OCI-LY7 (cell line): Measurements from ENCODE around the gene HRCT1. TPM values are rescaled to one million over a fixed set of nuclear protein-coding genes. Genes with fewer than 3 reads are reported as not detected.
"Not testable (repeated sequence)": the region's sequence is repeated elsewhere in the genome, so short reads cannot be mapped to it uniquely, and the experiment has no call there.

Experiments used
- BruUV-seq: library from RNA; stranded (reverse); fragments of 400-500 nt; replicated peaks from 2 replicates; lab custom pipeline; 2021; lab: Mats Ljungman, UMichigan
- CTCF ChIA-PET: fragments of 300-600 bp; sonication (Branson Sonifier 250); formaldehyde crosslinking; loops from one replicate; lab custom pipeline; 2022; ENCODE audit warnings: antibody characterized with exemption; ENCODE audit not compliant: unreplicated experiment; lab: Charles Lee
- POLR2A ChIA-PET: fragments of 300-600 bp; sonication (Branson Sonifier 250); formaldehyde crosslinking; loops from one replicate; lab custom pipeline; 2022; ENCODE audit warnings: antibody characterized with exemption; lab: Charles Lee
- DNase-seq: peaks from one replicate; pipeline ENCODE4 v3.0.0-alpha.2; 2015; ENCODE audit warnings: low spot score
- H2AFZ ChIP-seq: fragments of 200-600 bp; sonication (generic), shearing (Covaris generic); 2 replicates; pipeline ENCODE4 v1.6.1; 2014; ENCODE audit warnings: mild to moderate bottlenecking, antibody characterized with exemption, low read length, moderate library complexity
- H3K27ac ChIP-seq: fragments of 200-600 bp; sonication (generic); 2 replicates; pipeline ENCODE4 v1.5.1; 2014; ENCODE audit warnings: mixed run types, low read depth, mild to moderate bottlenecking, moderate library complexity, low read length, inconsistent platforms; ENCODE audit not compliant: poor library complexity, severe bottlenecking
- H3K36me3 ChIP-seq: fragments of 200-600 bp; sonication (generic); 2 replicates; pipeline ENCODE4 v1.6.1; 2014; ENCODE audit warnings: mild to moderate bottlenecking, antibody characterized with exemption, low read length, moderate library complexity, mixed read lengths; ENCODE audit not compliant: insufficient read depth
- H3K4me1 ChIP-seq: fragments of 200-600 bp; sonication (generic); 2 replicates; pipeline ENCODE4 v1.5.1; 2014; ENCODE audit warnings: mild to moderate bottlenecking, low read length; ENCODE audit not compliant: insufficient read depth, poor library complexity, severe bottlenecking
- H3K4me2 ChIP-seq: fragments of 200-600 bp; sonication (generic); 2 replicates; pipeline ENCODE4 v1.6.1; 2014; ENCODE audit warnings: mild to moderate bottlenecking, low read length
- H3K4me3 ChIP-seq: fragments of 200-600 bp; sonication (generic); 2 replicates; pipeline ENCODE4 v1.5.1; 2014; ENCODE audit warnings: mild to moderate bottlenecking, low read depth, low read length; ENCODE audit not compliant: poor library complexity, severe bottlenecking
- H3K79me2 ChIP-seq: fragments of 200-600 bp; sonication (generic); 2 replicates; pipeline ENCODE4 v1.6.1; 2016; ENCODE audit warnings: low read depth, mild to moderate bottlenecking, low read length, moderate library complexity, mixed read lengths; ENCODE audit not compliant: insufficient read depth
- H3K9me2 ChIP-seq: fragments of 200-600 bp; sonication (generic); 2 replicates; pipeline ENCODE4 v1.6.1; 2016; ENCODE audit warnings: mild to moderate bottlenecking, low read length, mixed read lengths; ENCODE audit not compliant: insufficient read depth
- H3K9me3 ChIP-seq: fragments of 200-600 bp; sonication (generic); 2 replicates; pipeline ENCODE4 v1.6.1; 2014; ENCODE audit warnings: mild to moderate bottlenecking, mixed run types, low read length, mixed read lengths
- H4K20me1 ChIP-seq: fragments of 200-600 bp; sonication (generic); 2 replicates; pipeline ENCODE4 v1.6.1; 2014; ENCODE audit warnings: mild to moderate bottlenecking, antibody characterized with exemption, low read length, moderate library complexity, mixed read lengths; ENCODE audit not compliant: insufficient read depth
- EZH2phosphoT487 ChIP-seq: fragments of 200-600 bp; sonication (generic); IDR thresholded peaks from 2 replicates; pipeline ENCODE4 v1.6.1; 2018; ENCODE audit warnings: low read depth, borderline replicate concordance, mild to moderate bottlenecking, mixed run types, antibody characterized with exemption, low read length, moderate library complexity, mixed read lengths
- intact Hi-C: fragments of 100-400 bp; cut with micrococcal nuclease; formaldehyde crosslinking; loops from one replicate; pipeline ENCODE4 v1.10.0; 2022; ENCODE audit not compliant: unreplicated experiment
- total RNA-seq, 2 experiments: library from RNA; depleted of rRNA in 1 of 2; stranded (reverse); fragments of >200 nt in 1 of 2; shearing (Covaris generic) in 1 of 2; gene quantifications; 2 replicates each; pipeline ENCODE4 v1.2.3, GENCODE V29; 2014 to 2022
- TF ChIP-seq, protein P1 (sequence below): fragments of 200-600 bp; sonication (generic); conservative IDR thresholded peaks from 2 replicates; pipeline ENCODE4 v1.5.1; 2014; ENCODE audit warnings: mild to moderate bottlenecking, antibody characterized with exemption, low read length, moderate library complexity, mixed read lengths

HRCT1 gene
- total RNA-seq, 2 experiments from 2014 or later, result not detected

DNA sequence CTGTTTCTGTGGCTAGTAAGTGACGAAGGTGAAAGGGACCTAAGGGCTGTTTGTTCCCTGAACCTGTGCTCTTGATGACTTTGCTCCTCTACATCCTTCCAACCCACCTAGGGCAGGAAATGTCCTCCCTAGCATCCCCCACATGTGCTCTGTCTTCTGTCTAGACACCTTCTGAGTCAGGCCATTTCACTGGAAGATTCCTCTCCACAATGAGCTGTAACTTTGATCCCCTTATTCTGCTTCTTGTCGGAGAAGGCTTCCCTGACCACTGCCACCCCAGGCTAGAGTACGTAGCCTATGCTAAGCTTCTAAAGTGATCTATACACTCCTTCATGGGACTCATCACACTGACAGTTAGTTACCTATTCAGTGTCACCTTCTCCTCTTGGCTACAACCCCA, 25.0 kb downstream of the HRCT1 start:
- Histone ChIP-seq H4K20me1 (no peaks in the 10 kb centered on the region), H3K4me2 (no peak overlapping the region), H3K36me3 (no peaks in the 10 kb centered on the region), H3K9me2 (no peaks in the 10 kb centered on the region), H3K9me3 (no peaks in the 10 kb centered on the region), H2AFZ (no peak overlapping the region), H3K4me1 (no peaks in the 10 kb centered on the region), H3K27ac (no peak overlapping the region), H3K4me3 (no peak overlapping the region), H3K79me2 (no peaks in the 10 kb centered on the region)
- POLR2A ChIA-PET, result interaction anchor here (0.5 kb wide), 1 partner anchor 1755 kb away, joined by 6 read pairs; no protein-coding TSS in a partner anchor
- intact Hi-C loops, result no loop called here
- DNase-seq, result no peak
- BruUV-seq, result no TSS peak
- CTCF ChIA-PET, result interaction anchor here (0.5 kb wide), 1 partner anchor 223 kb away, joined by 3 read pairs; no protein-coding TSS in a partner anchor
- TF ChIP-seq, protein P1, sequence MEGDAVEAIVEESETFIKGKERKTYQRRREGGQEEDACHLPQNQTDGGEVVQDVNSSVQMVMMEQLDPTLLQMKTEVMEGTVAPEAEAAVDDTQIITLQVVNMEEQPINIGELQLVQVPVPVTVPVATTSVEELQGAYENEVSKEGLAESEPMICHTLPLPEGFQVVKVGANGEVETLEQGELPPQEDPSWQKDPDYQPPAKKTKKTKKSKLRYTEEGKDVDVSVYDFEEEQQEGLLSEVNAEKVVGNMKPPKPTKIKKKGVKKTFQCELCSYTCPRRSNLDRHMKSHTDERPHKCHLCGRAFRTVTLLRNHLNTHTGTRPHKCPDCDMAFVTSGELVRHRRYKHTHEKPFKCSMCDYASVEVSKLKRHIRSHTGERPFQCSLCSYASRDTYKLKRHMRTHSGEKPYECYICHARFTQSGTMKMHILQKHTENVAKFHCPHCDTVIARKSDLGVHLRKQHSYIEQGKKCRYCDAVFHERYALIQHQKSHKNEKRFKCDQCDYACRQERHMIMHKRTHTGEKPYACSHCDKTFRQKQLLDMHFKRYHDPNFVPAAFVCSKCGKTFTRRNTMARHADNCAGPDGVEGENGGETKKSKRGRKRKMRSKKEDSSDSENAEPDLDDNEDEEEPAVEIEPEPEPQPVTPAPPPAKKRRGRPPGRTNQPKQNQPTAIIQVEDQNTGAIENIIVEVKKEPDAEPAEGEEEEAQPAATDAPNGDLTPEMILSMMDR, result no peak
- no peak for TF ChIP-seq EZH2phosphoT487

DNA sequence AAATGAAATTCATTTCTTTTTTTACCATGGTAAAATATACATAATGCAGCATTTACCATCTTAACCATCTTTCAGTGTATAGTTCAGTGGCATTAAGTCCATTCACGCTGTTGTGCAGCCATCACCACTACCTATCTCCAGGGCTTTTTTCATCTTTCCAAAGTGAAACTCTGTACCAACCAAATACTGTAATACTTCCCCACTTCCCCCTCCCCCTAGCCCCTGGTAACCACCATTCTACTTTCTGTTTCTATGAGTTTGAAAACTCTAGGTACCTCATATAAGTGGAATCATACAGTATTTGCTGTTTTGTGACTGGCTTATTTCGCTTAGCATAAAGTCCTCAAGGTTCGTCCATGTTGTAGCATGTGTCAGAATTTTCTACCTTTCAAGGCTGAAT, 26.7 kb downstream of the HRCT1 start:
- H4K20me1 ChIP-seq, result no peaks in the 10 kb centered on the region
- H3K9me2 ChIP-seq, result no peaks in the 10 kb centered on the region
- peaks cover 11% of the 10 kb centered on the region for H3K4me1 ChIP-seq
- no peak overlapping the region for H3K4me3 ChIP-seq
- CTCF ChIA-PET, result no interaction called here
- TF ChIP-seq, protein P1, result no peak
- TF ChIP-seq EZH2phosphoT487, result no peak
- no peaks in the 10 kb centered on the region; the same call in 1 of the 2 replicates for H3K36me3 ChIP-seq
- H3K4me2 ChIP-seq, result no peak overlapping the region
- H3K79me2 ChIP-seq, result no peaks in the 10 kb centered on the region
- no peak overlapping the region for H2AFZ ChIP-seq
- H3K27ac ChIP-seq, result no peak overlapping the region
- DNase-seq, result no peak
- H3K9me3 ChIP-seq, result peaks cover 8% of the 10 kb centered on the region; the same call in 1 of the 2 replicates
- intact Hi-C loops, result no loop called here
- POLR2A ChIA-PET, result interaction anchor here (0.7 kb wide), 1 partner anchor 17 kb away, joined by 3 read pairs; no protein-coding TSS in a partner anchor
- BruUV-seq, result no TSS peak

DNA sequence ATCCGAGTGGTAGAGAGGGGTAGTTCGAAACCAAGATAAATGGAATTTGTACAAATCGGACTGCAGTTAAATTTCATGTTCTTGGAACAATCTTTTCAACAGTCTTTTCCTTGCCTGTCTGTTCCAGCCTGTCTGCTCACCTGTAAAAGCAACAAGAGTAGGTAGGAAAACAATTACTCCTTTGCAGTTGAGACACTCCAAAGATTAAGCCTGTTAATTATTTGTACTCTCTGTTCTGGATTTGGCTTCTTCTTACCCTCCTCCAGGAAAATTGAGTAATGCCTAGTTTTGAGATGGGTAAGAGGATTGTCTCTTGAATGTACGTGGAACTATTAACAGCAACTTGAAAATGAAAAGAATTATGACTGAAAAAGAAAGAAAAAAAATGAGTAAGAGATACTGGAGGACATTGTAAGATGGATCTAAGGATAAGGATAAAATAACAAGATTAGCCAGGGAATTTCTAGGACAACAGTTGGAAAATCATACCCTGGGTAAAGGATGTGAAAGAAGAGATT, 27.6 kb downstream of the HRCT1 start:
- no peak overlapping the region for H3K4me3 ChIP-seq
- no peak overlapping the region for H2AFZ ChIP-seq
- intact Hi-C loops, result no loop called here
- BruUV-seq, result no TSS peak
- no peaks in the 10 kb centered on the region for H3K9me2 ChIP-seq
- no peak for TF ChIP-seq EZH2phosphoT487
- TF ChIP-seq, protein P1, result no peak
- ChIA-PET POLR2A (no interaction called here), CTCF (no interaction called here)
- no peaks in the 10 kb centered on the region; the same call in 1 of the 2 replicates for H3K36me3 ChIP-seq
- no peak overlapping the region for H3K27ac ChIP-seq
- DNase-seq, result no peak
- H3K9me3 ChIP-seq, result peaks cover 8% of the 10 kb centered on the region; the same call in 1 of the 2 replicates
- H3K4me2 ChIP-seq, result no peak overlapping the region
- H3K79me2 ChIP-seq, result no peaks in the 10 kb centered on the region
- peaks cover 20% of the 10 kb centered on the region for H3K4me1 ChIP-seq
- H4K20me1 ChIP-seq, result no peaks in the 10 kb centered on the region

DNA sequence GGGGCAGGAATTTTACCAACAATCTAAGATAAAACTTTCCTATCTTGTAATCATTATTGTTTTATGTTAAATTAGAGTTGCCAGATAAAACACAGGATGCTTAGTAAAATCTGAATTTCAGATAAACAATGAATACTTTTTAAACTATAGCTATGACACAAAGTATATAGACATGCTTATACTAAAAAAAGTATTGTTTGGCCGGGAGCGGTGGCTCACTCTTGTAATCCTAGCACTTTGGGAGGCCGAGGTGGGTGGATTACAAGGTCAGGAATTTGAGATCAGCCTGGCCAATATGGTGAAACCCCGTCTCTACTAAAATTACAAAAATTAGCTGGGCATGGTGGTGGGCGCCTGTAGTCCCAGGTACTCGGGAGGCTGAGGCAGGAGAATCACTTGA, 28.1 kb downstream of the HRCT1 start:
- H3K27ac ChIP-seq, H4K20me1 ChIP-seq, BruUV-seq, CTCF ChIA-PET, DNase-seq, POLR2A ChIA-PET, H3K9me3 ChIP-seq, H3K4me2 ChIP-seq, H2AFZ ChIP-seq, H3K79me2 ChIP-seq, intact Hi-C loops, H3K36me3 ChIP-seq, H3K4me3 ChIP-seq, H3K9me2 ChIP-seq: not testable (repeated sequence)
- H3K4me1 ChIP-seq, result peaks cover 25% of the 10 kb centered on the region
